Lung (tissue), 12 donors: ENCODE data around the gene BCAS1. TPM values are rescaled to one million over a fixed set of nuclear protein-coding genes. Genes with fewer than 3 reads are reported as not detected.

Source experiments
- ATAC-seq: fragments of 200-7000 bp; cut with Tn5 transposase; one replicate; pipeline ENCODE4 v1.9.1; 2020; ENCODE audit warnings: moderate number of reproducible peaks; ENCODE audit not compliant: insufficient read depth, low FRiP score
- DNase-seq, 3 donors: peaks; one replicate each; pipeline ENCODE4 v3.0.0-alpha.2; 2013 to 2017
- H3K27ac ChIP-seq, 2 donors: one replicate each; pipeline ENCODE4 v1.5.1; 2013; ENCODE audit warnings: mild to moderate bottlenecking in 2 of 2, moderate library complexity in 2 of 2, control low read depth in 1 of 2, inconsistent platforms in 1 of 2, low read depth in 1 of 2, low read length in 1 of 2
- H3K27me3 ChIP-seq, 3 donors: one replicate each; pipeline ENCODE4 v1.5.1; 2013; ENCODE audit warnings: low read length in 2 of 3; ENCODE audit not compliant: control insufficient read depth in 3 of 3, insufficient read depth in 3 of 3
- H3K36me3 ChIP-seq, 4 donors: one replicate each; pipeline ENCODE4 v1.5.1; 2013; ENCODE audit warnings: low read length in 4 of 4, mild to moderate bottlenecking in 1 of 4, moderate library complexity in 1 of 4; ENCODE audit not compliant: control insufficient read depth in 4 of 4, insufficient read depth in 4 of 4
- H3K4me1 ChIP-seq, 5 donors: one replicate each; pipeline ENCODE4 v1.5.1; 2013; ENCODE audit warnings: low read length in 5 of 5, mild to moderate bottlenecking in 2 of 5, moderate library complexity in 1 of 5; ENCODE audit not compliant: control insufficient read depth in 5 of 5, insufficient read depth in 5 of 5
- H3K4me3 ChIP-seq: one replicate; pipeline ENCODE4 v1.5.1; 2013; ENCODE audit warnings: mild to moderate bottlenecking, control low read depth, moderate library complexity
- H3K9ac ChIP-seq, 2 donors: one replicate each; pipeline ENCODE4 v1.5.1; 2013; ENCODE audit warnings: low read length in 2 of 2, control low read depth in 1 of 2; ENCODE audit not compliant: insufficient read depth in 1 of 2
- H3K9me3 ChIP-seq, 4 donors: one replicate each; pipeline ENCODE4 v1.5.1; 2013; ENCODE audit warnings: low read length in 3 of 4, mild to moderate bottlenecking in 1 of 4, moderate library complexity in 1 of 4; ENCODE audit not compliant: control insufficient read depth in 4 of 4, insufficient read depth in 3 of 4
- CTCF ChIP-seq: IDR thresholded peaks from 2 replicates; pipeline ENCODE4 v1.5.1; 2012; ENCODE audit warnings: mild to moderate bottlenecking; ENCODE audit errors: control extremely low read depth, extremely low read depth
- WGBS, 2 donors: extraction: QIAGEN DNeasy Blood & Tissue Kit; methylation state at CpG; one replicate each; pipeline ENCODE4 v1.1.7; 2013; 5-methylcytosine and 5-hydroxymethylcytosine counted together
- polyA plus RNA-seq, 2 donors: library from polyadenylated mRNA; stranded (reverse); fragments of 200-250 nt; gene quantifications; one replicate each; pipeline ENCODE4 v1.2.1, GENCODE V29; 2013
- total RNA-seq, 2 donors: library from RNA; depleted of rRNA in 1 of 2; stranded (reverse); fragments of >200 nt in 1 of 2; gene quantifications; one replicate each; pipeline ENCODE4 v1.2.1, GENCODE V29; 2014 to 2021
- donor health status: control.
- donor health status: control.
- donor health status: Bipolar disorder and iron deficiency.
- donor health status: healthy.
- donor health status: DM: yes; HTN: yes; CAD: no.

The BCAS1 gene
- total and polyA plus RNA-seq, 4 donors = 1.2 to 4.0 (median 2.3) TPM

DNA sequence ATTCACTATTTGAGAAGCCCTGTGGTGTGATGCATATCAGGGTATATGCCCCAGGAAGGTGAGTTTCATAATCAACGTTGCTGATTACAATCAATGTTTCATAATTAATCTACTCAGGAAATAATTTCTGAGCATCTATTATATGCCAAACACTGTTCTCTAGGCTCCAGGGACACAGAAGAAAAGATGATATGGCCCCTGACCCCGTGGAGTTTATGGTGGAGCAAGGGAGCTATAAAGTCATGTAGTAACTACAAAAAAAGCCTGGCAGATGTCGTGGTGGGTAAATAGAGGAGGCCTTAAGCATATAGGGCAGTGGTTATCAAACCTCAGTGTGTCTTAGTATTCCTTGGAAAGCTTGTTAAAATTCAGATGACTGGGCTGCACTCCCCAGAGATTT lies 40.1 kb upstream of the BCAS1 start:
- H3K36me3 ChIP-seq = no peaks in the 10 kb centered on the region
- DNase-seq (no peak), ATAC-seq (no peak)
- WGBS, 2 donors = 59 to 71% methylated on average over 3 of the region's 3 CpGs
- H3K4me3 ChIP-seq = no peak overlapping the region
- H3K4me1 ChIP-seq = peaks cover 0 to 8% (median 4%) of the 10 kb centered on the region in 5 donors
- H3K9me3 ChIP-seq = no peaks in the 10 kb centered on the region
- H3K27me3 ChIP-seq = no peaks in the 10 kb centered on the region
- no peak for TF ChIP-seq CTCF
- H3K27ac ChIP-seq = no peak overlapping the region
- no peak overlapping the region for H3K9ac ChIP-seq

- no peak overlapping the region for H3K27ac ChIP-seq
- no peaks in the 10 kb centered on the region for H3K27me3 ChIP-seq
- H3K36me3 ChIP-seq = no peaks in the 10 kb centered on the region
- DNase-seq = no peak
- TF ChIP-seq CTCF = no peak
- no peaks in the 10 kb centered on the region for H3K9me3 ChIP-seq
- H3K4me1 ChIP-seq = peaks cover 0 to 4% (median under 1%) of the 10 kb centered on the region in 5 donors
- H3K9ac ChIP-seq = no peak overlapping the region
- ATAC-seq = no peak
- H3K4me3 ChIP-seq = no peak overlapping the region
Measured at GRCh38 chr20:54110041-54110440, 39.6 kb upstream of the BCAS1 start.

DNA sequence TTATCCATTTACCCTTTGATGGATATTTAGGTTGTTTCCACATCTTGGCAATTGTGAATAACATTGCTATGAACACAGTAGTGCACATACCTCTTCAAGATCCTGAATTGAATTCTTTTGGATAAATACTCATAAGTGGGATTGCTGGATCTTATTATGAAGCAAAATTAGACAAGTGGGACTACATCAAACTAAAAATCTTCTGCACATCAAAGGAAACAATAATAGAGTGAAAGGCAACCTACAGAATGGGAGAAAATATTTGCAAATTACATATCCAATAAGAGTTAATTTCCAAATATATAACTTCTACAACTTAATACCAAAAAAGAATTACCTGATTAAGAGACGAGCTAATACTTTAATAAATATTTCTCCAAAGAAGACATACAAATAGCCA lies 38.4 kb upstream of the BCAS1 start:
- H3K9me3 ChIP-seq = no peaks in the 10 kb centered on the region
- no peak for ATAC-seq
- H3K27ac ChIP-seq = no peak overlapping the region
- H3K36me3 ChIP-seq = no peaks in the 10 kb centered on the region
- no peaks in the 10 kb centered on the region for H3K27me3 ChIP-seq
- H3K9ac ChIP-seq = no peak overlapping the region
- no peak for DNase-seq
- TF ChIP-seq CTCF = no peak
- H3K4me3 ChIP-seq = no peak overlapping the region
- no peaks in the 10 kb centered on the region for H3K4me1 ChIP-seq
- 86 to 88% methylated on average over 1 of the region's 1 CpG for WGBS, 2 donors

DNA sequence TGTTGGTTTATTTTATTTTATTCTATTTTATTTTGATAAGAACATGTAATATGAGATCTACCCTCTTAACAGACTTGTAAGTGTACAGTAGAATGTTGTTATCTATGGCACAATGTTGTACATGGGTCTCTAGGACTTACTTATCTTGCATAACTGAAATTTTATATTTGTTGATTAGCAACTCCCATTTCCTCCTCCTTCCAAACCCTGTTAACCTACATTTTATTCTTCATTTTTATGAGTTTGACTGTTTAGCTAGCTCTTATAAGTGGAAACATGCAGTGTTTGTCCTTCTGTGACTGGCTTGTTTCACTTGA lies 37.9 kb upstream of the BCAS1 start:
- Histone ChIP-seq H3K4me3 (no peak overlapping the region), H3K4me1 (no peaks in the 10 kb centered on the region), H3K9me3 (no peaks in the 10 kb centered on the region), H3K27ac (no peak overlapping the region), H3K36me3 (no peaks in the 10 kb centered on the region), H3K27me3 (no peaks in the 10 kb centered on the region), H3K9ac (no peak overlapping the region)
- no peak for TF ChIP-seq CTCF
- ATAC-seq = no peak
- no peak for DNase-seq
